Breast epithelium (tissue), 3 donors: ENCODE measurements around the gene STAG1.

ENCODE experiments used
- CTCF ChIP-seq, 3 donors: fragments of 450-650 bp; IDR thresholded peaks; one replicate each; pipeline ENCODE4 v1.5.1; 2016 to 2017; ENCODE audit warnings: antibody characterized with exemption in 3 of 3, mild to moderate bottlenecking in 3 of 3, moderate library complexity in 3 of 3
- POLR2A ChIP-seq: fragments of 450-650 bp; IDR thresholded peaks from one replicate; pipeline ENCODE4 v1.6.1; 2016; ENCODE audit warnings: antibody characterized with exemption, mild to moderate bottlenecking, moderate library complexity
- POLR2AphosphoS5 ChIP-seq, 3 donors: sonication (generic); formaldehyde crosslinking; IDR thresholded peaks; one replicate each; pipeline ENCODE4 v1.6.1; 2017; ENCODE audit warnings: antibody characterized with exemption in 3 of 3

GRCh38 chr3:136327671-136328070 is 424.5 kb downstream of the STAG1 start:
- TF ChIP-seq CTCF (IDR thresholded peaks at IDR 0.05) (no peak), POLR2AphosphoS5 (IDR thresholded peaks at IDR 0.05) (no peak), POLR2A (no peak)
